Chondrocyte (in vitro differentiated cells): ENCODE results near the gene MBOAT7. TPM values are rescaled to one million over a fixed set of nuclear protein-coding genes. Genes with fewer than 3 reads are reported as not detected.
"Not testable (repeated sequence)": the region's sequence is repeated elsewhere in the genome, so short reads cannot be mapped to it uniquely, and the experiment has no call there.

ENCODE experiments used
- DNase-seq: peaks from one replicate; pipeline ENCODE4 v3.0.0; 2021; ENCODE audit warnings: mixed read lengths, low spot score
- H3K27ac Mint-ChIP-seq: one replicate; pipeline ENCODE4 v1.8.0; 2021; ENCODE audit warnings: mild to moderate bottlenecking, moderate library complexity, mixed read lengths; ENCODE audit not compliant: unreplicated experiment
- H3K27me3 Mint-ChIP-seq: 2 replicates; pipeline ENCODE4 v1.8.0; 2021; ENCODE audit warnings: low read depth, mixed read lengths
- H3K36me3 Mint-ChIP-seq: 2 replicates; pipeline ENCODE4 v1.8.0; 2021; ENCODE audit warnings: low read depth, mixed read lengths
- H3K4me1 Mint-ChIP-seq: 2 replicates; pipeline ENCODE4 v1.8.0; 2021; ENCODE audit warnings: low read depth, mild to moderate bottlenecking, mixed read lengths
- H3K4me3 Mint-ChIP-seq: one replicate; pipeline ENCODE4 v1.8.0; 2021; ENCODE audit warnings: mild to moderate bottlenecking, moderate library complexity, mixed read lengths; ENCODE audit not compliant: unreplicated experiment
- H3K9me3 Mint-ChIP-seq: 2 replicates; pipeline ENCODE4 v1.8.0; 2021; ENCODE audit warnings: low read depth, mixed read lengths
- total RNA-seq: library from RNA; stranded (reverse); gene quantifications from 3 replicates; pipeline ENCODE4 v1.2.1, GENCODE V29; 2021
- TF ChIP-seq, protein P1 (sequence below): fragments of 200-600 bp; sonication (generic); IDR thresholded peaks from 2 replicates; pipeline ENCODE4 v1.5.0; 2021; ENCODE audit warnings: antibody characterized with exemption, mild to moderate bottlenecking, moderate library complexity

Gene MBOAT7
- total RNA-seq, 1 donor from 2014 or later = 83.8 TPM

DNA sequence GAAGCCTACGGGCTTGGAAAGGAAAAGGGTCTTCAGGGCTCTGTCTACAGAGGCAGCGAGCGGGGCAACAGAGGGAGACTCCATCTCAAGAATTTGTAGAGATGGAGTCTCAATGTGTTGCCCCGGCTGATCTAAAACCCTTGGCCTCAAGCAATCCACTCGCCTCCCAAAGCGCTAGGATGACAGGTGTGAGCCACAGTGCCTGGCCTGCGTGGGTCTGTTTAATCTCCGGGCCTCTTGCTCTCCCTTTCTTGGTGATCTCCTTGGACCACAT, 19.3 kb upstream of the MBOAT7 start:
- DNase-seq = no peak
- H3K9me3 Mint-ChIP-seq = no peaks in the 10 kb centered on the region
- peak overlapping the region; percentile 85 for H3K27ac Mint-ChIP-seq
- TF ChIP-seq, protein P1, sequence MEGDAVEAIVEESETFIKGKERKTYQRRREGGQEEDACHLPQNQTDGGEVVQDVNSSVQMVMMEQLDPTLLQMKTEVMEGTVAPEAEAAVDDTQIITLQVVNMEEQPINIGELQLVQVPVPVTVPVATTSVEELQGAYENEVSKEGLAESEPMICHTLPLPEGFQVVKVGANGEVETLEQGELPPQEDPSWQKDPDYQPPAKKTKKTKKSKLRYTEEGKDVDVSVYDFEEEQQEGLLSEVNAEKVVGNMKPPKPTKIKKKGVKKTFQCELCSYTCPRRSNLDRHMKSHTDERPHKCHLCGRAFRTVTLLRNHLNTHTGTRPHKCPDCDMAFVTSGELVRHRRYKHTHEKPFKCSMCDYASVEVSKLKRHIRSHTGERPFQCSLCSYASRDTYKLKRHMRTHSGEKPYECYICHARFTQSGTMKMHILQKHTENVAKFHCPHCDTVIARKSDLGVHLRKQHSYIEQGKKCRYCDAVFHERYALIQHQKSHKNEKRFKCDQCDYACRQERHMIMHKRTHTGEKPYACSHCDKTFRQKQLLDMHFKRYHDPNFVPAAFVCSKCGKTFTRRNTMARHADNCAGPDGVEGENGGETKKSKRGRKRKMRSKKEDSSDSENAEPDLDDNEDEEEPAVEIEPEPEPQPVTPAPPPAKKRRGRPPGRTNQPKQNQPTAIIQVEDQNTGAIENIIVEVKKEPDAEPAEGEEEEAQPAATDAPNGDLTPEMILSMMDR = no peak
- H3K4me3 Mint-ChIP-seq = no peak overlapping the region
- H3K36me3 Mint-ChIP-seq = peaks cover 21% of the 10 kb centered on the region
- no peaks in the 10 kb centered on the region for H3K27me3 Mint-ChIP-seq
- peaks cover 63% of the 10 kb centered on the region for H3K4me1 Mint-ChIP-seq

DNA sequence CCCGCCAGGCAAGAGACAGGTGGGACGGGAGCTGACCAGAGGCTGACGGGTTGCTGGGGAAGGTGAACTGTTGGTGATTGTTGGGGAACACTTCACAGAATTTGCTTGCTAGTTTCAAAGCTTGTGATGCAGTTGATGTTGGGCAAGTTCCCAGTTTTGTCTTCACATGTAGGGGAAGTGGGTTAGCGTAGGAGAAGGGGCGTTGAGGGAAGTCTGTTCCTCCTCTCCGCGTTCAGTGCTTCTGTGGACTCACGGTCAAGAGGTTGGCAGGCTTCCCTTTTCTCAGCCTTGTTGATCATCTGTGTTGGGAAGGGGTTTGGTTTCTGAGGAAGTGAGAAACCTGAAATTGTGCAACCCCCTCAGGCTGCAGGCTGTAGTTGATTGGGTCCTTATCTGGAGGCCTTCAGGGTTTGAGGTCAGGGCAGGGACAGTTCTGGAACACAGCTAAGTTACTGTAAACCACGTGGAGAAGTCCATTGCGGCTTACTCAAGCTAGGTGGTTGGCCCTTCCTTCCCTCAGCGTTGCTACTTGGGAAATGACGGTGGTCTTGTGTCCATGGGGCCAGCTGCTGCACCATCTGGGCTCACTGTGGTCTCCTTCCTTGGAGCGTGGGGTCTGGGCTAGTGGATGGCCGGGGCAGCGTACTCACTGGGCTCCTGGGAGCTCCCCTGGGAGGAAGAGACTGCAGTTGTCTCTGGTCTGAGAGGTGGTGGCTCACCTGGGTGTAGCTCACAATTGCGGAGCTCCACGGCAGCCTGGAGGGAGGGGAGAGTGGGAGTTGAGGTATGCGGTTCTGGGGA, 18.8 kb upstream of the MBOAT7 start:
- TF ChIP-seq, protein P1 = no peak
- Mint-ChIP-seq H3K4me1 (peaks cover 69% of the 10 kb centered on the region), H3K27me3 (no peaks in the 10 kb centered on the region), H3K9me3 (no peaks in the 10 kb centered on the region), H3K27ac (peak overlapping the region; percentile 85), H3K4me3 (no peak overlapping the region), H3K36me3 (peaks cover 22% of the 10 kb centered on the region)
- DNase-seq = no peak

- H3K27ac Mint-ChIP-seq = peak overlapping the region; percentile 85
These were observed 18.2 kb upstream of the MBOAT7 start for GRCh38 chr19:54207676-54207982.

GRCh38 chr19:54207193-54207592, 17.8 kb upstream of the MBOAT7 start:
- H3K27me3 Mint-ChIP-seq, DNase-seq, H3K27ac Mint-ChIP-seq, H3K4me3 Mint-ChIP-seq, H3K9me3 Mint-ChIP-seq: not testable (repeated sequence)
- H3K4me1 Mint-ChIP-seq = peaks cover 79% of the 10 kb centered on the region
- peaks cover 27% of the 10 kb centered on the region for H3K36me3 Mint-ChIP-seq

More at GRCh38 chr19:54207676-54207982, 18.2 kb upstream of the MBOAT7 start:
- peaks cover 25% of the 10 kb centered on the region for H3K36me3 Mint-ChIP-seq
- DNase-seq = no peak
- H3K27me3 Mint-ChIP-seq = no peaks in the 10 kb centered on the region
- no peaks in the 10 kb centered on the region for H3K9me3 Mint-ChIP-seq
- H3K4me3 Mint-ChIP-seq = no peak overlapping the region
- peaks cover 74% of the 10 kb centered on the region for H3K4me1 Mint-ChIP-seq
- TF ChIP-seq, protein P1 = no peak

DNA sequence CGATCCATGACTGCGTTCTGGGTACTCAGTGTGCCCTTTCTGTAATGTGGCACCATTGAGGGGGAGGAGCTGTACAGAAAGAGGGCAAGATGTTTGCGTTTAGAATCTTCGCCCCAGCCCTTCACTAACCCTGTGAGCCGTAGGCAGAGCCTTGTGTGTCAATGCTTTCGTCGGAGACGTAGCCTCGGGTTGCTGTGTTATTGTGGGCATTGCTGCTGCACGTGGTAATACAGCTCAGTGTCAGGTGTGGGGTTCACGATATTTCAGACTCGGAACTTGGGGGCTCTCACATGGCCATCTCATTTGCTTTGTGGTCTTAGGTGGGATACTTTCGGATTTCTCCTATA, 17.4 kb upstream of the MBOAT7 start:
- Mint-ChIP-seq H3K27ac (no peak overlapping the region), H3K36me3 (peaks cover 27% of the 10 kb centered on the region), H3K4me3 (no peak overlapping the region), H3K27me3 (no peaks in the 10 kb centered on the region), H3K4me1 (peaks cover 83% of the 10 kb centered on the region), H3K9me3 (no peaks in the 10 kb centered on the region)
- no peak for DNase-seq
- TF ChIP-seq, protein P1 = no peak
